ENCODE data around the gene PHACTR1.

GRCh38 chr6:12832226-12832735 lies 115.7 kb downstream of the PHACTR1 start:
- TF ChIP-seq CTCF (IDR thresholded peaks at IDR 0.05) (no peak), POLR2A (IDR thresholded peaks at IDR 0.05) (no peak)
